Glutamatergic neuron (in vitro differentiated cells): ENCODE measurements around the gene FIZ1. TPM values are rescaled to one million over a fixed set of nuclear protein-coding genes. Genes with fewer than 3 reads are reported as not detected.

Source experiments
- DNase-seq: peaks from one replicate; pipeline ENCODE4 v3.0.0; 2022
- H3K27ac Mint-ChIP-seq: one replicate; pipeline ENCODE4 v1.8.0; 2020; ENCODE audit warnings: mild to moderate bottlenecking, mixed read lengths, inconsistent platforms; ENCODE audit not compliant: unreplicated experiment
- H3K27me3 Mint-ChIP-seq: one replicate; pipeline ENCODE4 v1.8.0; 2020; ENCODE audit warnings: mild to moderate bottlenecking, moderate library complexity, mixed read lengths, inconsistent platforms; ENCODE audit not compliant: unreplicated experiment
- H3K36me3 Mint-ChIP-seq: one replicate; pipeline ENCODE4 v1.8.0; 2020; ENCODE audit warnings: mild to moderate bottlenecking, mixed read lengths, inconsistent platforms; ENCODE audit not compliant: unreplicated experiment
- H3K4me1 Mint-ChIP-seq: one replicate; pipeline ENCODE4 v1.8.0; 2020; ENCODE audit warnings: mild to moderate bottlenecking, low read depth, mixed read lengths, inconsistent platforms; ENCODE audit not compliant: unreplicated experiment
- H3K4me3 Mint-ChIP-seq: one replicate; pipeline ENCODE4 v1.8.0; 2020; ENCODE audit warnings: mild to moderate bottlenecking, mixed read lengths, inconsistent platforms; ENCODE audit not compliant: unreplicated experiment
- H3K9me3 Mint-ChIP-seq: one replicate; pipeline ENCODE4 v1.8.0; 2020; ENCODE audit warnings: mild to moderate bottlenecking, moderate library complexity, mixed read lengths, inconsistent platforms; ENCODE audit not compliant: unreplicated experiment
- CTCF ChIP-seq: fragments of 200-600 bp; sonication (generic); IDR thresholded peaks from one replicate; pipeline ENCODE4 v1.5.0; 2021; ENCODE audit not compliant: partially characterized antibody, unreplicated experiment
- total RNA-seq: library from RNA; stranded (reverse); fragmentation: NEBNext Ultra II Directional; extraction: Animal tissue kit (Norgen Biotek cat#: 25700); gene quantifications from one replicate; pipeline ENCODE4 v1.2.1, GENCODE V29; 2021; ENCODE audit not compliant: unreplicated experiment

The FIZ1 gene
- total RNA-seq, 1 donor from 2014 or later, result 26.0 TPM

GRCh38 chr19:55635334-55635717, 36.0 kb upstream of the FIZ1 start:
- Mint-ChIP-seq H3K27me3 (peaks cover 14% of the 10 kb centered on the region), H3K4me1 (peaks cover 20% of the 10 kb centered on the region), H3K9me3 (peaks cover 4% of the 10 kb centered on the region), H3K4me3 (peak overlapping the region; percentile 98), H3K27ac (peak overlapping the region; percentile 94), H3K36me3 (no peaks in the 10 kb centered on the region)
- TF ChIP-seq CTCF, result no peak
- DNase-seq, result no peak

DNA sequence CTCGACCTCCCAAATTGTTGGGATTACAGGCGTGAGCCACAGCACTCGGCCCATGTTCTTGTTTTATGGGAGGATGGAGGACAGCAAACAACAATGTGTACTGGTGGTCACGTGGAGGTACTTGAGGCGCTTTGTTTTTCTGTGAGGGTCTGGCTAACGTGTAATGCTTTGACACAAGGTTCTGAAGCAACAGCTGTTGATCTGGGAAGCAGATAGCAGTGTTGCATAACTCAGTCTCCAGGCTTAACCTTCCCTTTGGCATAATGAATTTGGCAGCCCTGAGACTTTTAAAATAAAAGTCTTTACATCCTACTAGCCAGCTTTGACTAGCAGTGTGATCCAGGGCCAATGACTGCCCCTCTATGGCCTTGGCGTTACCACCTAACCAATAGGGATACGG, 34.5 kb upstream of the FIZ1 start:
- Mint-ChIP-seq H3K27ac (no peak overlapping the region), H3K27me3 (peaks cover 11% of the 10 kb centered on the region), H3K36me3 (no peaks in the 10 kb centered on the region), H3K4me3 (no peak overlapping the region), H3K4me1 (peaks cover 15% of the 10 kb centered on the region), H3K9me3 (peaks cover under 1% of the 10 kb centered on the region)
- DNase-seq, result no peak
- no peak for TF ChIP-seq CTCF

DNA sequence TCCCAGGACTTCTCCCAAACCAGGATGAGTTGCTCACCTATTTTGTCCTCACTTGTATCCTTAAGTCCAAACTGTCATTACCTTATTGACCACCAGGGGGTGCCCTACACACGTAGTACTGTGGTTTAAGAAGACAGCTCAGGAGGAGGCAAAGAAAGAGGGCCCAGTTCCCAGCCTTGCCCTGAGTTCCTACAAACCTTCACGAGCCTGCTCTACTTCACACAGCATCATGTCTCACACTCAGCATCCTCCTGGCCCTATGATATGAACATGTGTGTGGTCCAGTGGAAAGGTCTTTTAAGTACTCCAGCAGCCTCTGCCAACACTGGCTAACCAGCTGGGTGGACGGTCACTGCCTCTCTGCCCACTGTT, 33.1 kb upstream of the FIZ1 start:
- Mint-ChIP-seq H3K9me3 (no peaks in the 10 kb centered on the region), H3K4me1 (peaks cover 12% of the 10 kb centered on the region), H3K4me3 (no peak overlapping the region), H3K27ac (no peak overlapping the region), H3K36me3 (no peaks in the 10 kb centered on the region), H3K27me3 (peaks cover 11% of the 10 kb centered on the region)
- DNase-seq, result peak; percentile 80
- TF ChIP-seq CTCF, result peak; percentile 90

DNA sequence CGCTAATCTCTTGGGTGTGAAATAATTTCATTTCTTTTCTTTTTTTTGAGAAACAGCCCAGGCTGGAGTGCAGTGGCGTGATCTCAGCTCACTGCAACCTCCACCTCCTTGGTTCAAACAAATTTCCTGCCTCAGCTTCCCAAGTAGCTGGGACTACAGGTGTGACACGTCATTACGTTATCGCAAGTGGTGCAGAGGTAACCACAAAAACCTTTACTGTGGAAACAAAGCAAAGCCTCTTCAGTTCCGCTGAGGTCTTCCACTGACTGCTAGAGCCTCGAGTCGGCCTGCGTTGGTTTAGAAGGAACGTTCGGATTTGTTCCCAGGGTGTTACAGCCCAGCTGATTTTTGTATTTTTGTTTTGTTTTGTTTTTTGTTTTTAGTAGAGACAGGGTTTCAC, 27.0 kb upstream of the FIZ1 start:
- Mint-ChIP-seq H3K4me3 (no peak overlapping the region), H3K4me1 (no peaks in the 10 kb centered on the region), H3K36me3 (peaks cover 7% of the 10 kb centered on the region), H3K27ac (no peak overlapping the region), H3K27me3 (peaks cover 6% of the 10 kb centered on the region), H3K9me3 (peaks cover 9% of the 10 kb centered on the region)
- no peak for DNase-seq
- no peak for TF ChIP-seq CTCF

DNA sequence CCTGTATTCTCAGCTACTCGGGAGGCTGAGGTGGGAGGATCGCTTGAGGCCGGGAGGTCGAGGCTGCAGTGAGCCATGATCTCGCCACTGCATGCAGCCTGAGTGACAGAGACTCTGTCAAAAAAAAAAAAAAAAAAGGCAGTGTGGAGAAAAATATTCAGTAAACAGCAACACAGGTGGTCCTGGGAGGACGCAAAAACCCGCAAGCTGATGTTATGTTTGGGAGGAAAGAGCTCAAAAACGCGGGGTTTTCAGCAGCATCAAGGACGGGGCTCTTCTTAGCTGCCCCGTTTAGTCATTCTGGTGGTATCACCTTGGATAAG, 25.6 kb upstream of the FIZ1 start:
- H3K27me3 Mint-ChIP-seq, result peaks cover 6% of the 10 kb centered on the region
- no peak for TF ChIP-seq CTCF
- DNase-seq, result no peak
- H3K27ac Mint-ChIP-seq, result peak overlapping the region; percentile 83
- H3K4me1 Mint-ChIP-seq, result no peaks in the 10 kb centered on the region
- H3K9me3 Mint-ChIP-seq, result peaks cover 9% of the 10 kb centered on the region
- peak overlapping the region; percentile 88 for H3K4me3 Mint-ChIP-seq
- H3K36me3 Mint-ChIP-seq, result peaks cover 12% of the 10 kb centered on the region
